NK-92 (cell line): Measurements from ENCODE around the gene ANKRD12.

ENCODE experiments used
- DNase-seq: peaks from one replicate; lab custom pipeline; 2025; ENCODE audit not compliant: unreplicated experiment; lab: John Stamatoyannopoulos, UW

ANKRD12 gene

GRCh38 chr18:9106094-9106493, 30.5 kb upstream of the ANKRD12 start:
- no peak for DNase-seq

- DNase-seq, result no peak
Observed at GRCh38 chr18:9106800-9107584, 29.6 kb upstream of the ANKRD12 start.

- DNase-seq, result no peak
Observed at GRCh38 chr18:9108911-9109310, 27.7 kb upstream of the ANKRD12 start.

- no peak for DNase-seq
Observed at GRCh38 chr18:9109523-9109922, 27.1 kb upstream of the ANKRD12 start.

GRCh38 chr18:9113468-9114149, 23.0 kb upstream of the ANKRD12 start:
- DNase-seq, result no peak

GRCh38 chr18:9115984-9116383, 20.6 kb upstream of the ANKRD12 start:
- no peak for DNase-seq

- no peak for DNase-seq
Observed at GRCh38 chr18:9117980-9118841, 18.4 kb upstream of the ANKRD12 start.

GRCh38 chr18:9120796-9121195, 15.8 kb upstream of the ANKRD12 start:
- no peak for DNase-seq

- no peak for DNase-seq
Observed at GRCh38 chr18:9123520-9123919, 13.1 kb upstream of the ANKRD12 start.

GRCh38 chr18:9124824-9125223, 11.8 kb upstream of the ANKRD12 start:
- no peak for DNase-seq

- no peak for DNase-seq
Observed at GRCh38 chr18:9126337-9126736, 10.2 kb upstream of the ANKRD12 start.

GRCh38 chr18:9130195-9130594, 6.4 kb upstream of the ANKRD12 start:
- no peak for DNase-seq

GRCh38 chr18:9130806-9131205, 5.8 kb upstream of the ANKRD12 start:
- no peak for DNase-seq

GRCh38 chr18:9132628-9133027, 4.0 kb upstream of the ANKRD12 start:
- no peak for DNase-seq

GRCh38 chr18:9133225-9133624, 3.4 kb upstream of the ANKRD12 start:
- DNase-seq, result no peak

- no peak for DNase-seq
Observed at GRCh38 chr18:9135081-9135911, 1.3 kb upstream of the ANKRD12 start.

GRCh38 chr18:9135912-9136314, 668 bp upstream of the ANKRD12 start:
- no peak for DNase-seq

- no peak for DNase-seq
Observed at GRCh38 chr18:9137168-9138066, 836 bp downstream of the ANKRD12 start.

GRCh38 chr18:9139400-9140039, 2.9 kb downstream of the ANKRD12 start:
- no peak for DNase-seq
